B cell (primary cell): ENCODE measurements around the gene TJP3.

Source experiments
- EZH2 ChIP-seq: IDR thresholded peaks from 2 replicates; pipeline ENCODE4 v1.6.1; 2012; ENCODE audit warnings: borderline replicate concordance, low read depth, mild to moderate bottlenecking, moderate library complexity, low read length; ENCODE audit not compliant: insufficient read depth, poor library complexity, severe bottlenecking
- TF ChIP-seq, protein P1 (sequence below): fragments of 200-600 bp; IDR thresholded peaks from one replicate; pipeline ENCODE4 v1.8.0; 2022; ENCODE audit warnings: antibody characterized with exemption, mild to moderate bottlenecking

DNA sequence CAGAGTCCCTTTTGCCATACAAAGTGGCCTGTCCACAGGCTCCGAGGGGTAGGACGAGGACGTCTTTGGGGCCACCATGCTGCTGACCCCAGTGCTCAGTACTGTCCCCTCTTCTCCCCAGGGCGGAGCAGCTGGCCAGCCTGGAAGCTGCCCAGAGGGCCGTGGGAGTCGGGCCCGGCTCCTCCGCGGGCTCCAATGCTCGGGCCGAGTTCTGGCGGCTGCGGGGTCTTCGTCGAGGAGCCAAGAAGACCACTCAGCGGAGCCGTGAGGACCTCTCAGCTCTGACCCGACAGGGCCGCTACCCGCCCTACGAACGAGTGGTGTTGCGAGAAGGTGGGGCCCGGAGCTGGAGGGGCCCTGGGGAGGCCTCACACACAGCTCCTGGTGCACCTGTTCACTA, 32.2 kb downstream of the TJP3 start:
- TF ChIP-seq, protein P1, sequence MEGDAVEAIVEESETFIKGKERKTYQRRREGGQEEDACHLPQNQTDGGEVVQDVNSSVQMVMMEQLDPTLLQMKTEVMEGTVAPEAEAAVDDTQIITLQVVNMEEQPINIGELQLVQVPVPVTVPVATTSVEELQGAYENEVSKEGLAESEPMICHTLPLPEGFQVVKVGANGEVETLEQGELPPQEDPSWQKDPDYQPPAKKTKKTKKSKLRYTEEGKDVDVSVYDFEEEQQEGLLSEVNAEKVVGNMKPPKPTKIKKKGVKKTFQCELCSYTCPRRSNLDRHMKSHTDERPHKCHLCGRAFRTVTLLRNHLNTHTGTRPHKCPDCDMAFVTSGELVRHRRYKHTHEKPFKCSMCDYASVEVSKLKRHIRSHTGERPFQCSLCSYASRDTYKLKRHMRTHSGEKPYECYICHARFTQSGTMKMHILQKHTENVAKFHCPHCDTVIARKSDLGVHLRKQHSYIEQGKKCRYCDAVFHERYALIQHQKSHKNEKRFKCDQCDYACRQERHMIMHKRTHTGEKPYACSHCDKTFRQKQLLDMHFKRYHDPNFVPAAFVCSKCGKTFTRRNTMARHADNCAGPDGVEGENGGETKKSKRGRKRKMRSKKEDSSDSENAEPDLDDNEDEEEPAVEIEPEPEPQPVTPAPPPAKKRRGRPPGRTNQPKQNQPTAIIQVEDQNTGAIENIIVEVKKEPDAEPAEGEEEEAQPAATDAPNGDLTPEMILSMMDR = no peak
- TF ChIP-seq EZH2 = no peak
